SU-DHL-6 (cell line): ENCODE measurements around the gene SFSWAP.

Experiments used
- EZH2phosphoT487 ChIP-seq: fragments of 200-600 bp; sonication (generic), shearing (Covaris generic); conservative IDR thresholded peaks from 2 replicates; pipeline ENCODE4 v1.6.1; 2018; ENCODE audit warnings: mild to moderate bottlenecking, antibody characterized with exemption, low read length, moderate library complexity, mixed read lengths
- TF ChIP-seq, protein P1 (sequence below): fragments of 200-600 bp; sonication (generic); IDR thresholded peaks from one replicate; pipeline ENCODE4 v1.5.1; 2017; ENCODE audit warnings: antibody characterized with exemption, mild to moderate bottlenecking, low read length, moderate library complexity; ENCODE audit not compliant: insufficient read depth, poor library complexity, severe bottlenecking

DNA sequence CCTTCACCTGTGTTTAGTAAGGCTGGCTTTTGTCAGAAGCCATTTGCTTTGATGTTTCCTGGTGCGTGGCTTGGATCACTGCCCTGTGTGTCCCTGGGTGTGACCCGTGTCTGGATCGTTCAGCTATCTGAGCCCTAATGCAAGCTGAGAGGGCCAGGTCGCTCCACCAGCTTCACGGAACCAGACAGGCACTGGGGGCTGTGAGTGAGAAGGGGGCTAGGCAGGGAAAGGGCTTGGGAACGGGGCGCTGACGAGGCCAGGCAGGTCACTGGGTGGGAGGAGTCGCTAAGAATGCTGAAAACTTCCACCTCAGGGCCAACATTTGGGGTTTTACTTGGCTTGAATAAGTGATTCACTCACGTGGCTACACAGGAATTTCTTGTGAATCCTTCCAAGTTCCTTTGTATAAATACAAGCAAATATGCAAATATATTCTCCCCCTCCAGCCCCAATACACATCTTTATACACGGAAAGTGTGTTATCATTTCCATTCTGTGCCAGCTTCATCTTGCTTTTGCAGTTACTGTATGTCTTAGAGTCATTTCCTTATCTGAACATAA, 93.2 kb downstream of the SFSWAP start:
- TF ChIP-seq, protein P1, sequence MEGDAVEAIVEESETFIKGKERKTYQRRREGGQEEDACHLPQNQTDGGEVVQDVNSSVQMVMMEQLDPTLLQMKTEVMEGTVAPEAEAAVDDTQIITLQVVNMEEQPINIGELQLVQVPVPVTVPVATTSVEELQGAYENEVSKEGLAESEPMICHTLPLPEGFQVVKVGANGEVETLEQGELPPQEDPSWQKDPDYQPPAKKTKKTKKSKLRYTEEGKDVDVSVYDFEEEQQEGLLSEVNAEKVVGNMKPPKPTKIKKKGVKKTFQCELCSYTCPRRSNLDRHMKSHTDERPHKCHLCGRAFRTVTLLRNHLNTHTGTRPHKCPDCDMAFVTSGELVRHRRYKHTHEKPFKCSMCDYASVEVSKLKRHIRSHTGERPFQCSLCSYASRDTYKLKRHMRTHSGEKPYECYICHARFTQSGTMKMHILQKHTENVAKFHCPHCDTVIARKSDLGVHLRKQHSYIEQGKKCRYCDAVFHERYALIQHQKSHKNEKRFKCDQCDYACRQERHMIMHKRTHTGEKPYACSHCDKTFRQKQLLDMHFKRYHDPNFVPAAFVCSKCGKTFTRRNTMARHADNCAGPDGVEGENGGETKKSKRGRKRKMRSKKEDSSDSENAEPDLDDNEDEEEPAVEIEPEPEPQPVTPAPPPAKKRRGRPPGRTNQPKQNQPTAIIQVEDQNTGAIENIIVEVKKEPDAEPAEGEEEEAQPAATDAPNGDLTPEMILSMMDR = no peak
- TF ChIP-seq EZH2phosphoT487 = no peak
